SK-N-SH treated with all-trans-retinoic acid at 6 μM for 48 hours (cell line): ENCODE measurements around the gene DOK6.

Experiments used
- ATAC-seq: fragments of 200-7000 bp; cut with Tn5 transposase; 3 replicates; pipeline ENCODE4 v1.9.1; 2020; ENCODE audit warnings: mild to moderate bottlenecking, moderate library complexity
- ARNTL ChIP-seq: fragments of 450-650 bp; formaldehyde crosslinking; IDR thresholded peaks from 2 replicates; pipeline ENCODE4 v1.5.0; 2020; ENCODE audit warnings: low read depth, mild to moderate bottlenecking, moderate library complexity, borderline replicate concordance
- BACH2 ChIP-seq: fragments of 250-450 bp; sonication (Bioruptor Pico); IDR thresholded peaks from 2 replicates; pipeline ENCODE4 v1.9.0; 2021; ENCODE audit warnings: mild to moderate bottlenecking, borderline replicate concordance
- CREB5 ChIP-seq: fragments of 250-450 bp; sonication (Bioruptor Pico); IDR thresholded peaks from 2 replicates; pipeline ENCODE4 v1.5.1; 2020; ENCODE audit warnings: low read depth, mild to moderate bottlenecking, moderate library complexity
- CSDC2 ChIP-seq: fragments of 250-450 bp; sonication (Bioruptor Pico); IDR thresholded peaks from 2 replicates; pipeline ENCODE4 v1.5.0; 2020; ENCODE audit warnings: mild to moderate bottlenecking, moderate library complexity
- CSRNP3 ChIP-seq: fragments of 250-450 bp; sonication (Bioruptor Pico); IDR thresholded peaks from 2 replicates; pipeline ENCODE4 v1.5.1; 2021; ENCODE audit warnings: mild to moderate bottlenecking, moderate library complexity
- OSR1 ChIP-seq: fragments of 250-450 bp; sonication (Bioruptor Pico); IDR thresholded peaks from 2 replicates; pipeline ENCODE4 v1.8.0; 2022; ENCODE audit warnings: moderate library complexity, mild to moderate bottlenecking, inconsistent platforms
- PATZ1 ChIP-seq: fragments of 250-450 bp; sonication (Bioruptor Pico); IDR thresholded peaks from 2 replicates; pipeline ENCODE4 v1.8.0; 2020; ENCODE audit warnings: mild to moderate bottlenecking, moderate library complexity, borderline replicate concordance
- PPARA ChIP-seq: fragments of 250-450 bp; sonication (Bioruptor Pico); IDR thresholded peaks from 2 replicates; pipeline ENCODE4 v1.5.0; 2020; ENCODE audit warnings: mild to moderate bottlenecking, borderline replicate concordance
- RARB ChIP-seq: fragments of 250-450 bp; sonication (Bioruptor Pico); IDR thresholded peaks from 2 replicates; pipeline ENCODE4 v1.8.0; 2021; ENCODE audit warnings: mild to moderate bottlenecking, moderate library complexity
- SNAI2 ChIP-seq: fragments of 250-450 bp; sonication (Bioruptor Pico); IDR thresholded peaks from 2 replicates; pipeline ENCODE4 v1.5.0; 2020; ENCODE audit warnings: mild to moderate bottlenecking, moderate library complexity
- TCF4 ChIP-seq: fragments of 250-450 bp; sonication (Bioruptor Pico); IDR thresholded peaks from 2 replicates; pipeline ENCODE4 v1.8.0; 2021; ENCODE audit warnings: mild to moderate bottlenecking, moderate library complexity, borderline replicate concordance
- TOX ChIP-seq: fragments of 250-450 bp; sonication (Bioruptor Pico); IDR thresholded peaks from 2 replicates; pipeline ENCODE4 v1.8.0; 2021; ENCODE audit warnings: mild to moderate bottlenecking, moderate library complexity, borderline replicate concordance
- TSHZ2 ChIP-seq: fragments of 250-450 bp; sonication (Bioruptor Pico); IDR thresholded peaks from 2 replicates; pipeline ENCODE4 v1.5.0; 2020; ENCODE audit warnings: mild to moderate bottlenecking, moderate library complexity
- ZC3H10 ChIP-seq: fragments of 250-450 bp; sonication (Bioruptor Pico); IDR thresholded peaks from 2 replicates; pipeline ENCODE4 v1.5.1; 2021; ENCODE audit warnings: mild to moderate bottlenecking, moderate library complexity
- ZFP3 ChIP-seq: fragments of 250-450 bp; sonication (Bioruptor Pico); IDR thresholded peaks from 2 replicates; pipeline ENCODE4 v1.5.0; 2020; ENCODE audit warnings: mild to moderate bottlenecking, moderate library complexity
- ZNF565 ChIP-seq: fragments of 450-650 bp; formaldehyde crosslinking; conservative IDR thresholded peaks from 2 replicates; pipeline ENCODE4 v1.5.0; 2020; ENCODE audit warnings: low read depth, mild to moderate bottlenecking, moderate library complexity
- ZNF70 ChIP-seq: fragments of 450-650 bp; formaldehyde crosslinking; IDR thresholded peaks from 2 replicates; pipeline ENCODE4 v1.5.0; 2020; ENCODE audit warnings: mild to moderate bottlenecking, moderate library complexity
- ZNF8 ChIP-seq: fragments of 450-650 bp; formaldehyde crosslinking; IDR thresholded peaks from 2 replicates; pipeline ENCODE4 v1.5.0; 2020; ENCODE audit warnings: mild to moderate bottlenecking, moderate library complexity

DOK6 gene

GRCh38 chr18:69734536-69734935 is 333.8 kb downstream of the DOK6 start:
- TF ChIP-seq SNAI2 (CRISPR knock-in tag) = no peak
- no peak for TF ChIP-seq PPARA (CRISPR knock-in tag)
- no peak for TF ChIP-seq TCF4 (CRISPR knock-in tag)
- TF ChIP-seq ZNF8 (CRISPR knock-in tag) = no peak
- no peak for TF ChIP-seq CSRNP3
- no peak for TF ChIP-seq PATZ1 (CRISPR knock-in tag)
- no peak for TF ChIP-seq ZNF565 (CRISPR knock-in tag)
- no peak for TF ChIP-seq ZC3H10 (CRISPR knock-in tag)
- TF ChIP-seq OSR1 = no peak
- no peak for TF ChIP-seq CSDC2
- no peak for TF ChIP-seq CREB5
- no peak for TF ChIP-seq BACH2 (CRISPR knock-in tag)
- TF ChIP-seq ZNF70 (CRISPR knock-in tag) = no peak
- TF ChIP-seq TSHZ2 (CRISPR knock-in tag) = no peak
- TF ChIP-seq ARNTL (CRISPR knock-in tag) = no peak
- TF ChIP-seq TOX = no peak
- TF ChIP-seq ZFP3 (CRISPR knock-in tag) = no peak
- no peak for ATAC-seq

GRCh38 chr18:69736730-69737129 is 336.0 kb downstream of the DOK6 start:
- no peak for TF ChIP-seq RARB (CRISPR knock-in tag)
- no peak for TF ChIP-seq ZNF565 (CRISPR knock-in tag)
- TF ChIP-seq CSDC2 = no peak
- TF ChIP-seq PATZ1 (CRISPR knock-in tag) = no peak
- no peak for TF ChIP-seq TOX
- no peak for TF ChIP-seq CREB5
- no peak for ATAC-seq

- no peak for ATAC-seq
- TF ChIP-seq TSHZ2 (CRISPR knock-in tag) = no peak
- TF ChIP-seq PATZ1 (CRISPR knock-in tag) = no peak
- no peak for TF ChIP-seq CSRNP3
Measured at GRCh38 chr18:69737851-69738250, 337.2 kb downstream of the DOK6 start.
